ENCODE data around the gene SLC35F3.

Gene SLC35F3

GRCh38 chr1:234265321-234265720, 360.8 kb downstream of the SLC35F3 start:
- DNase-seq = no peak

DNA sequence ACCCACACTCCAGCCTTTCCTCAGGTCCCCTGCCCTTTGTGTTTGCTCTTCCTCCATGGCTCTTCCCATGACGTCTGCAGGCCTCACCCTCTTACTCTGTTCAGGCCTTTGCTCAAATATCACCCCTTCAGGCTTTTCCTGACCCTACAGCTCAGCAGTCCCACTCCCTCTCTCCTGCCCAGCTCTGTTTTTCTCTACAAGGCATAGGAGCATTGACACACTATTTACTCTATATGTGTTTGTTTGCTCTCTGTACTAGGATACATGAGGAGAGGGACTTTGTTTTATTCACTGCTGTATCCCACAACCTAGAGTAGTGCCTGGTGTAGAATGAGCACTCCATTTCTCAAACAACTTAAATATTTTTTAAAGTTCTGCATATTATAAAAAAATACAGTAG, 361.4 kb downstream of the SLC35F3 start:
- no peak for DNase-seq

- no peak for DNase-seq
Measured at GRCh38 chr1:234270093-234270492, 365.6 kb downstream of the SLC35F3 start.

- DNase-seq = no peak
Measured at GRCh38 chr1:234270581-234271242, 366.2 kb downstream of the SLC35F3 start.

- DNase-seq = no peak
Measured at GRCh38 chr1:234271243-234271606, 366.7 kb downstream of the SLC35F3 start.

GRCh38 chr1:234272656-234273312, 368.3 kb downstream of the SLC35F3 start:
- no peak for DNase-seq

GRCh38 chr1:234273981-234274380, 369.5 kb downstream of the SLC35F3 start:
- DNase-seq = no peak

DNA sequence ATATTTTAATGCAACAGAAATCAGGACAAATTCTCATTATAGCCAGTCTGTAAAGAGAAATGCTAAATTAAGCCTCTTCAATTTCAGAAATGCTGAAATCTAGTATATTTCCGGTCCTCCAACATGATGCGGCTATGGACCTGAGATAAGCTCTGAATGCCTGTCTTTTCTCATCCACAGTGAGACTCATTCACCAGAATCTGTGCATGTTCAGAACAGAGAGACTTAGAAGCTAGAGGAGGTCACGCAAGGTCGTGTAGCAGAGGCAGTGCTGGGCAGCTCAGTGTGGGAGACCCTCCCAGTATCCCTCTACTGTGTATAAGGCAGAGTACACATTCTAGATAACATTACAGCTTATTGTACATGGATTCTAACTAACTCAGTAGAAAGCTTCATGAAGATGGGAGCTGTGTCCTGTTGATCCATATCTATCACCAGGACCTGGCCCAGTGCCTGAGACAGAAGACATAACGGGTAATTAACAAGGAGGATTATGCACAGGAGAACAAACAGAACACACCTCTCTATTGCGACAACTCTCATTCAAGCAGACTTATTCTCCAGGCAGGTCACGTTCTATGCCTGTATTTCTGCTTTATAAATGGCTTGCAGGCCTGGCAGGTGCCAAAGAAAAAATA, 371.8 kb downstream of the SLC35F3 start:
- no peak for DNase-seq

DNA sequence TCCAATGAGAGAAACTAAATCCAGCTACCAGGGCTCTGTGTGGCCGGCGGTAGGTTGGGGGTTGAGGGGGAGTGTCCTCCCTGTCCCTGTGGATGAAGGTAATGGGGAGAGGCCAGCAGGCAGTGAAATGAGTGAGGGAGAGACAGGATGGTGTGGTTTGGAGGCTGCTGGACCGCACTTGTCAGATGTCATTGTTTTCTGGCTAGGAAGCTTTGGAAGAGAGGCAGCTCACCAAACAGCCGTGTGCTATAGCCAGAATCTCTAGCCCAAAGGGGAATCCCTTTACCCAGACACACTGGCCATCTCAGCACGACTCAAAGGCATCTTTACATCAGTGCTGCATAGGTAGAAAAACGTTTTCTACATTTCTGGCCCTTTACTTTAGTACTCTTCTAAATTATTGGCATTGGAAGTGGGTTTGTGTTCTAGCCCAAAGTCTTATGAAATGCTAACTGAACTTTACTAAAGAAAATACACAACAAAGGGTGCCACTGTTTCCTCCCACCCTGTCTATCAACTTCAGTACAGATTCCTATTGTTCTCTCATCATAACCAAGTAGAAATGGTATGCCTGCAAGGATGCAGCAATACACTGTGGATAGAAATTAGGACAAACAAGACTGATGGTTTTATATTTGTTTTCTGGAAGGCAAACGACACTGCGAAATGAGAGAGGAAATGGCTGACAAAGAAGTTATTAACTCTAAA, 372.8 kb downstream of the SLC35F3 start:
- DNase-seq = no peak

GRCh38 chr1:234279021-234279420, 374.5 kb downstream of the SLC35F3 start:
- DNase-seq = no peak

DNA sequence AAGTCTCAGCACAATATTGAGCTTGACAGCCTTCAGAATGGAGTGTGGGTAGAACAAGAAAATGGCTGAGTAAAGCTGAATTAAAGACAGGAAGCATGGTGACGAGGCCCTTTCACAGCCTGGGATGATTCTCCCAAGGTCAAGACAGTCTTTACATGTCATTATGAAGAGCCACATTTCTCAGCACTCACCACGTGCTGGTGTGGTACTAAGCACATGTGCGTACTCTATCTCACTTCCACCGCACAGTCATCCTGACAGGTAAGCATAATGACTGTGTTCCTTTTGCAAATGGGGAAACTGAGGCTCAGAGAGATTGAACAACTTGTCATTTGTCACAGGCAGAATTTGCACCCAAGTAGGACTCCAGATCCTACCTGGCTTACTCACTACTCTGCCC, 376.0 kb downstream of the SLC35F3 start:
- no peak for DNase-seq

DNA sequence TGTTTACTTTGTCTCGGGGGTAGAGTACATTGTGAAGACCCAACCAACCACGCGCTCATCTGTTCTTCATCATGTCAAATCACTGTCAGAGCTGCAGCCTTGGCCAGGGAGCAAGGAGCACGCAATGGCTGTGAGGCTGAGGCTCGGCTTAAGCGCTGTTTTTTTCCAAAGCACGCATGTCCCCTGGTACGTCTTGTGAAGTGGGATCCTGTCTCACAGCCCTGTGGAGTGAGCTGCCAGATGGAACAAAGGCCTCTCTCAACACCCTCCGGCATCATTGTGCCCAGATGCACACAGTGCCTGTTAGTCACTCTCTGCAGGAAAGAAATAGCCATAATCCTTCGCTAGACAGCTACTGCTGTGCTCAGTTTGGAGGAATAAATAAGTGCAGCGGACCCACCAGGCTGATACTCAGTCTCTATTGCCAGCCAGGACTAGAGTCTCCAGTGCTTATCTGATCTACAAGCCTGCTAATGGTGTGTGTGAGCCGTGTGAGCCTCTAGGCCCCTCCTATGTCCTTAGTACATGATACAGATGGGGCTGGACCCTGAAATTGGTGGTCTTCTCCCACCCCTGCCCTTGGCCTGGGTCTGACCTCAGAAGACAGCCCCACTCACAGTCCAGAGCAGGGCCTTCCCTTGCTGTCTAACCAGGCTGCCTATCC, 377.5 kb downstream of the SLC35F3 start:
- DNase-seq = no peak

DNA sequence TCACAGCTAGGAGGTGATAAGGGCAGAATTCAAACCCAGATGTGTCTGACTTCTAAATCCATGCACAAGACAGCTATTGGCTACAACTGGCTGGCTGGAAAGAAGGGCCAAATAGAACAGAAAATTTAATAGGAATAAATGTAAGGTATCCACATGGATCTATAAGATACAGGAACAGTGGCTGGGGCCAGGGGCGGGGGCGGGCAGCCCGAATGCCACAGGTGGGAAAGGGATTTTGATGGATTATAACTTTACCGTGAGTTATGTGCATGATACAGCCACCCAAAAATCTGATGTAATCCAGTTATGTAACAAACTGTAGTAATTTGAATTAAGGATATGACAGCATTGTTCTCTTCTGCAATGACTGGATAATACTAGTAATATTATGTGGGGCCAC, 381.7 kb downstream of the SLC35F3 start:
- DNase-seq = no peak

DNA sequence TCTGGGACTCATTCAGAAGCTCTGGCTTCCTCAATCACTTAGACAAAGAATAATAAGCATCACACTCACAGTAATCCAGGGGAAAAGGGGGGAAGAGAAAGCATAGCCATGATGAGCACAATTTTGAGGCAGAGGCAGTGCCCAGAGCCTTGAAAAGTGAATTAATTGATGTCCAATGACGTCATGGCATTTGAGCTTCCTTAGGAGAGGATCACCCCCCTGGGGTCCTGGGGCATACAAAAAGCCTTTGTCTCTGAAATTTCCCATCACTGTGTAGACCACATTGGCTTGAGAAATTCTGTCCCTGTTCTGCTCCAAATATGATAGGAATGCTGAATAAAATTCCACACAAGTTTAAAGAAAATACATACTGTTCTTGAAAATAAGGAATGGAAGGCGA, 384.5 kb downstream of the SLC35F3 start:
- no peak for DNase-seq

- no peak for DNase-seq
Measured at GRCh38 chr1:234289538-234290305, 385.2 kb downstream of the SLC35F3 start.

DNA sequence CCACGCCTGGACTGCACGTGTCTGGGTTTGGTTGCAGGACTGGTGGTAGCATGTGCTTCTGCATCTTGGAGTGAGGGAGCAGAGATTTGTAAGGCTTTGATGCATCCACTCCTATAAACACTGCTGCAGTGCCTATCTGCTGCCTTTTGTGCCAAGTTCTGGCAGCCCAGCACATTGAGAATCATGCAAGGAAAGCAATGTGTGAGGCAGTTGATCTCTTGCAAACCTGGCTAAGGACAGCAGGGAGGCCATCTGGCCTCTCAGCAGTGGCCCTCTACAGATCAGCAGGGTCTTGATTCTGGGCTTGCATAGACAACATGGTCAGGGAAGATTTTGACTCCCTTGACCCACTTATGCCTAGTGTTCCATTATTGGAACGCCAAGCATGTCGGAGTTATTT, 387.5 kb downstream of the SLC35F3 start:
- DNase-seq = no peak

- no peak for DNase-seq
Measured at GRCh38 chr1:234292548-234292947, 388.1 kb downstream of the SLC35F3 start.

- no peak for DNase-seq
Measured at GRCh38 chr1:234294109-234294817, 389.8 kb downstream of the SLC35F3 start.

- no peak for DNase-seq
Measured at GRCh38 chr1:234295068-234295467, 390.6 kb downstream of the SLC35F3 start.

DNA sequence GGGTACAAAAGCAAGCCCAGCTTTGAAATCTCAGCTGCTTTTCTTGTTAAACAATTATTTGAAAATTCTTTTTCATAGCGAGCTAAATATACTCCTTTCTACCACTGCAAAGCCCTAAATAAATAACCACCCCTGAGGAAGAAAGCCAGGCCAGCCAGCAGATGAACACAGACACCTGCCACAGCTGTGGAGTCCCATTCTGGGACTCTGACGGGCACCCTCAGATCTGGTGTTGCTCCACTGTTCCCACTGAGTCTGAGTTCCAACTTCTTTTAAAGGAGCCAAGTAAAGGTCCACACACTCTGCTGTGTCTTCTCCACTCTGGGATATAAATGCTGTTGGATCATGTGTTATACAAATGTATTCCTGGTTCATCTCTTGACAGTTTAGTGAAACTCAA, 391.1 kb downstream of the SLC35F3 start:
- no peak for DNase-seq

- DNase-seq = no peak
Measured at GRCh38 chr1:234296496-234296895, 392.0 kb downstream of the SLC35F3 start.

- no peak for DNase-seq
Measured at GRCh38 chr1:234297668-234298067, 393.2 kb downstream of the SLC35F3 start.

Measured in activated CD4-positive, CD25-positive, alpha-beta regulatory T cell treated with anti-CD3 and anti-CD28 coated beads, Interleukin-2, amount 50 U/mL, for 72 hours (primary cell).